Loucy (cell line): Measurements from ENCODE around the gene ST8SIA5.

Experiments
- H2AFZ ChIP-seq: fragments of 200-600 bp; sonication (generic); 2 replicates; pipeline ENCODE4 v1.6.0; 2016; ENCODE audit warnings: antibody characterized with exemption, mild to moderate bottlenecking, low read length, moderate library complexity
- H3F3A ChIP-seq: fragments of 200-600 bp; 2 replicates; pipeline ENCODE4 v1.6.0; 2016; ENCODE audit warnings: antibody characterized with exemption, low read depth, mild to moderate bottlenecking
- H3K27me3 ChIP-seq: fragments of 200-600 bp; sonication (generic); 2 replicates; pipeline ENCODE4 v1.6.1; 2014; ENCODE audit warnings: low read length, mild to moderate bottlenecking; ENCODE audit not compliant: insufficient read depth, poor library complexity, severe bottlenecking
- H3K36me3 ChIP-seq: fragments of 200-600 bp; sonication (generic); 2 replicates; pipeline ENCODE4 v1.6.1; 2016; ENCODE audit warnings: low read length; ENCODE audit not compliant: insufficient read depth
- H3K4me1 ChIP-seq: fragments of 200-600 bp; sonication (generic); 2 replicates; pipeline ENCODE4 v1.5.1; 2014; ENCODE audit warnings: low read length, mild to moderate bottlenecking; ENCODE audit not compliant: insufficient read depth, poor library complexity, severe bottlenecking
- H3K4me2 ChIP-seq: fragments of 200-600 bp; sonication (generic); 2 replicates; pipeline ENCODE4 v1.6.0; 2014; ENCODE audit warnings: antibody characterized with exemption, low read length, low read depth, mild to moderate bottlenecking; ENCODE audit not compliant: poor library complexity, severe bottlenecking
- H3K4me3 ChIP-seq: fragments of 200-600 bp; sonication (generic); 2 replicates; pipeline ENCODE4 v1.5.1; 2014; ENCODE audit warnings: low read length, mild to moderate bottlenecking, mixed read lengths; ENCODE audit not compliant: poor library complexity, severe bottlenecking
- H3K79me2 ChIP-seq: fragments of 200-600 bp; sonication (generic); 2 replicates; pipeline ENCODE4 v1.6.1; 2014; ENCODE audit warnings: low read length; ENCODE audit not compliant: insufficient read depth
- H3K9ac ChIP-seq: fragments of 200-600 bp; sonication (generic); 2 replicates; pipeline ENCODE4 v1.6.0; 2014; ENCODE audit warnings: mild to moderate bottlenecking, low read depth, low read length, moderate library complexity; ENCODE audit not compliant: poor library complexity, severe bottlenecking
- H3K9me2 ChIP-seq: fragments of 200-600 bp; sonication (generic); replicated peaks from 2 replicates; pipeline ENCODE4 v1.6.1; 2016; ENCODE audit warnings: low read depth, low read length, mixed read lengths
- H3K9me3 ChIP-seq: fragments of 200-600 bp; sonication (generic); 2 replicates; pipeline ENCODE4 v1.6.1; 2014; ENCODE audit warnings: mild to moderate bottlenecking, antibody characterized with exemption, low read length, low read depth; ENCODE audit not compliant: insufficient read depth
- H4K20me1 ChIP-seq: fragments of 200-600 bp; sonication (generic); 2 replicates; pipeline ENCODE4 v1.6.0; 2014; ENCODE audit warnings: antibody characterized with exemption, low read length, mild to moderate bottlenecking; ENCODE audit not compliant: insufficient read depth, poor library complexity, severe bottlenecking
- EZH2phosphoT487 ChIP-seq: fragments of 200-600 bp; IDR thresholded peaks from 2 replicates; pipeline ENCODE4 v1.6.1; 2018; ENCODE audit warnings: antibody characterized with exemption, mild to moderate bottlenecking, moderate library complexity, borderline replicate concordance
- TF ChIP-seq, protein P1 (sequence below): fragments of 200-600 bp; sonication (generic); conservative IDR thresholded peaks from 2 replicates; pipeline ENCODE4 v1.5.1; 2014; ENCODE audit warnings: mild to moderate bottlenecking, antibody characterized with exemption, low read length

Gene ST8SIA5

DNA sequence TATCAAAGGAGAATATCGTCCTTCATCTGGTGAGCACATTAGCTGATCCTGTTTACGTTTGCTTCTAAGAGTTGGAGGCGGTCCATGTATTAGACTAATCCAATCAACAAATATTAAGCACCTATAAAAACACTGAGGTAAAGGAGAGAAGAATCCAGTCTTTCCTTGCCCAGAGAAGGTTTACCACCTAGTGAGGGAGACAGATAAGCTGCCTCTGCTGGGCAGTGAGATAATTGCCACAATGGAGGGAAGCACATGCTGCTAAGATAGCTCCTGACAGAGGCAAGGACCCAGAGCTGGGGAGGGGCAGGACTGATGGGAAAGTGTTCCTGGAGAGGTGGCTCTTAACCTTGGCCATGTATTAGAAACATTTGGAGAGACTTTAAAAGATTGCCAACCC is 36.7 kb upstream of the ST8SIA5 start:
- no peaks in the 10 kb centered on the region for H3F3A ChIP-seq
- H3K9ac ChIP-seq, result no peak overlapping the region
- no peak for TF ChIP-seq EZH2phosphoT487
- TF ChIP-seq, protein P1, sequence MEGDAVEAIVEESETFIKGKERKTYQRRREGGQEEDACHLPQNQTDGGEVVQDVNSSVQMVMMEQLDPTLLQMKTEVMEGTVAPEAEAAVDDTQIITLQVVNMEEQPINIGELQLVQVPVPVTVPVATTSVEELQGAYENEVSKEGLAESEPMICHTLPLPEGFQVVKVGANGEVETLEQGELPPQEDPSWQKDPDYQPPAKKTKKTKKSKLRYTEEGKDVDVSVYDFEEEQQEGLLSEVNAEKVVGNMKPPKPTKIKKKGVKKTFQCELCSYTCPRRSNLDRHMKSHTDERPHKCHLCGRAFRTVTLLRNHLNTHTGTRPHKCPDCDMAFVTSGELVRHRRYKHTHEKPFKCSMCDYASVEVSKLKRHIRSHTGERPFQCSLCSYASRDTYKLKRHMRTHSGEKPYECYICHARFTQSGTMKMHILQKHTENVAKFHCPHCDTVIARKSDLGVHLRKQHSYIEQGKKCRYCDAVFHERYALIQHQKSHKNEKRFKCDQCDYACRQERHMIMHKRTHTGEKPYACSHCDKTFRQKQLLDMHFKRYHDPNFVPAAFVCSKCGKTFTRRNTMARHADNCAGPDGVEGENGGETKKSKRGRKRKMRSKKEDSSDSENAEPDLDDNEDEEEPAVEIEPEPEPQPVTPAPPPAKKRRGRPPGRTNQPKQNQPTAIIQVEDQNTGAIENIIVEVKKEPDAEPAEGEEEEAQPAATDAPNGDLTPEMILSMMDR, result peak; percentile 32; the same call in 1 of the 2 replicates
- H3K9me3 ChIP-seq, result no peaks in the 10 kb centered on the region
- H3K27me3 ChIP-seq, result no peaks in the 10 kb centered on the region
- no peak overlapping the region for H2AFZ ChIP-seq
- H4K20me1 ChIP-seq, result no peaks in the 10 kb centered on the region
- no peaks in the 10 kb centered on the region for H3K9me2 ChIP-seq
- H3K4me3 ChIP-seq, result no peak overlapping the region
- H3K79me2 ChIP-seq, result no peaks in the 10 kb centered on the region
- H3K4me2 ChIP-seq, result no peak overlapping the region
- no peaks in the 10 kb centered on the region for H3K36me3 ChIP-seq
- H3K4me1 ChIP-seq, result no peaks in the 10 kb centered on the region

DNA sequence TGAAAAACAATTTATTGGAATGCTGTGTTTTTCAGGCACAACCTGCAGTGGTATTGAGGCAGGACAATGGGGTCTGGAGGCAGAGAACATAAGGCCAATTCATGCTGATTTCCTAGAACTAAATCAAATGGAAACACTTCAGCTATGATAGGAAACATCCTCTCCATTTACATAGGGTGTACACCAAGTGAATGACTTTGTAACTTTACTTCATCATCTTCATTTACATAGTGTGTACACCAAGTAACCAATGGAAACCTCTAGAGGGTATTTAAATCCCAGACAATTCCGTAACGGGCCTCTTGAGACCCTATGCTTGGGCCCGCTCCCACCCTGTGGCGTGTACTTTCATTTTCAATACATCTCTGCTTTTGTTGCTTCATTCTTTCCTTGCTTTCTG is 32.2 kb upstream of the ST8SIA5 start:
- Histone ChIP-seq H3K9ac (no peak overlapping the region), H3K4me2 (no peak overlapping the region), H3F3A (no peaks in the 10 kb centered on the region), H3K36me3 (no peaks in the 10 kb centered on the region), H3K4me3 (no peak overlapping the region), H3K9me2 (no peaks in the 10 kb centered on the region), H4K20me1 (no peaks in the 10 kb centered on the region), H3K4me1 (no peaks in the 10 kb centered on the region), H2AFZ (no peak overlapping the region), H3K79me2 (no peaks in the 10 kb centered on the region), H3K9me3 (no peaks in the 10 kb centered on the region), H3K27me3 (no peaks in the 10 kb centered on the region)
- TF ChIP-seq EZH2phosphoT487, result no peak
- TF ChIP-seq, protein P1, result no peak

DNA sequence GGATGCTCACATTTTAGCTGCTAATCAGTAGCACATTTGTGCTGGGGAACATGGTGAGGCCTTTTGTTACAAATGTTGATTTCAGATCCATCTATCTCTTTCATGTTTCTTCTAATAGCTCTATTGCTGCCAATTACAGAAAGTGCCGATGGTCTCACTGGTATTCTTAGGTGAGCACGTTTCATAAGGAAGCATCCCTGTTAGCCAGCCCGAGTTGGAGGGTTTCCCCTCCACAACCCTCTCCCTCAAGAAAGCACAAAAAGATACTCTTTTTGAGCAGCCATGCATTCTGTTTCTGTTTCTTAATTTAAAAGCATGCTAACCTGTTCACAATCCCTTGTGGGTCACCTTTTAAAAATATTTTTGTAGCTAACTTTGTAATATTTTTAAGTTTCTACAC is 30.8 kb upstream of the ST8SIA5 start:
- no peaks in the 10 kb centered on the region for H3K4me1 ChIP-seq
- no peak overlapping the region for H3K4me3 ChIP-seq
- no peaks in the 10 kb centered on the region for H3F3A ChIP-seq

More for the DNA sequence above, 30.8 kb upstream of the ST8SIA5 start:
- Histone ChIP-seq H3K36me3 (no peaks in the 10 kb centered on the region), H3K4me2 (no peak overlapping the region), H3K9me2 (no peaks in the 10 kb centered on the region), H2AFZ (no peak overlapping the region), H4K20me1 (no peaks in the 10 kb centered on the region), H3K9me3 (no peaks in the 10 kb centered on the region), H3K9ac (no peak overlapping the region), H3K27me3 (no peaks in the 10 kb centered on the region), H3K79me2 (no peaks in the 10 kb centered on the region)
- TF ChIP-seq EZH2phosphoT487, result no peak
- TF ChIP-seq, protein P1, result no peak
